K562 treated with DMSO at 1 percent for 12 hours (cell line): ENCODE data around the gene RBMS2. TPM values are rescaled to one million over a fixed set of nuclear protein-coding genes. Genes with fewer than 3 reads are reported as not detected.

Source experiments
- total RNA-seq: library from RNA; unstranded; fragments of 300-600 nt; gene quantifications from 2 replicates; pipeline ENCODE4 v1.2.3, GENCODE V29; 2022; ENCODE audit not compliant: insufficient read depth

The RBMS2 gene, protein sequence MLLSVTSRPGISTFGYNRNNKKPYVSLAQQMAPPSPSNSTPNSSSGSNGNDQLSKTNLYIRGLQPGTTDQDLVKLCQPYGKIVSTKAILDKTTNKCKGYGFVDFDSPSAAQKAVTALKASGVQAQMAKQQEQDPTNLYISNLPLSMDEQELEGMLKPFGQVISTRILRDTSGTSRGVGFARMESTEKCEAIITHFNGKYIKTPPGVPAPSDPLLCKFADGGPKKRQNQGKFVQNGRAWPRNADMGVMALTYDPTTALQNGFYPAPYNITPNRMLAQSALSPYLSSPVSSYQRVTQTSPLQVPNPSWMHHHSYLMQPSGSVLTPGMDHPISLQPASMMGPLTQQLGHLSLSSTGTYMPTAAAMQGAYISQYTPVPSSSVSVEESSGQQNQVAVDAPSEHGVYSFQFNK
- 0.35 and 1.0 TPM in 2 replicates for total RNA-seq

GRCh38 chr12:56521590-56522371, at the start of gene RBMS2:
Gene RBMS2, plus strand, starts transcription at chr12:56521820. Its CDS starts 204 bp downstream, at chr12:56522024.

DNA sequence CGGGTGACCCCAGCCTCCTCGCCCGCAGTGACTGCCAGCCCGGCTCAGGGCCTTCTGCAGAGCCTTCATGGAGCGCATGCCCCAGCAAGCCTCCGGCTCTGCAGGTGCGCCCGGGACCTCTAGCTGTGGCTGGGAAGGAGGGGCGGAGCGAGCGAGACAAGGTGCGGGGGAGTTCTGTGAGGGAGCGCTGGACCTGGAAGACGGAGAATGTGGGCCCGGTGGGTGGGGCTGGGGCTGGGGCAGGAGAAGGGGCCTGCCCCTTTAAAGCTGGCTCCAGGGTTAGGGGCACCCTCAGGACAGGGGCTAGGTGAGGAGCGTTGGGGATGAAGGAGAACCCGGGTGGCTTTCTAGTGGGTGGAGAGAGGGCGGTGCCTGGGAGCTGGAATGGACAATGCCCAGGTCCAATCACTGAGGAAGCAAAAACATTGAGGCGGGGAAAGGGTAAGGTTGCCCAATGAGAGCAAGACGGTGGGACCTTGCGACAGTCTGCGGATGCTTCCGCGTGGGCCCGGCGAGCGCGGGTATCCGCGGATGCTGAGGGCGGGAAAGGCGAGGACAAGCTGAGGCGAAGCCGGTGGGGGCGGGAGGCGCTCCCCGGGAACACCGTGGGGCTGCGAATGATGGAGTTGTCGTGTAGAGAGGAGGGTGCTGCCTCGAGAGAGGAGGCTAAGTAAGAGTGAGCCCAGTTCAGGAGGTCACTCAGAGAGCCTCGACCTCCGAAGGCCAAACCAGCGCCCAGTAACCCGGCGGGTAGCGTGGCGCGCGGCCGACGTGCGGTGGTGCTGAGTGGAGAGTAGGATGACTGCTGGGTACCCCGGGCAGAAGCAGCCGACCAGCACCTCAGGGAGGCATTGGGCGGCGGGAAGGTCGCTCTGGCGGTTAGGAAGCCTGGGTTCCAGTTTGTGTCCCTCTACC, 33.3 kb upstream of the RBMS2 start, which contains the start of gene GLS2:
Gene GLS2 (minus strand): TSS at position 121 of the 915 bp plus-strand sequence. CDS start 43 bp downstream, at position 78.

DNA sequence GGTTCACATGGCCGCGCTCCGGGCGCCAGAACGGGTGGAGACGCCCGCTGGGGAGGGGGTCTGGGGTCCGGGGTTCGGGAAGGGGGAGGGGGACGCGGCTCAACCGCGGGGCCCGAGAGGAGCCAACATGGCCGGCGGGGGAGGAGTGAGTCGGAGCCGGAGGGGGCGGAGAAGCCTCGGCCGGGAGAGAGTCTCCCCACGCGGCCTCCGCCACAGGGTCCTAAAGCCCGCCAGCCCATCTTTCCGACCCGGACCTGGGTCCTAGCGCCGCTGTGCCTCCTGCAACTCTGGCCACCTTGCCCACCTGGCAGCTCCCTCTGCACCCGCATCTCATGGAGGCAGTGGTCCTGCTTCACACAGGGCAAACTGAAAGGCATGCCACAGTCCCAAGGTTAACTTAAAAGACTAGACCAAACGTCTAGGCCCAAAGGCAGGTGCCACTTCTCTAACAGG, 108.6 kb downstream of the RBMS2 start, which contains the start of gene BAZ2A:
Gene BAZ2A (minus strand): TSS at position 147 of the 453 bp plus-strand sequence. CDS start 12,796 bp downstream, outside the sequence.

Other genes starting within 250 kb of the RBMS2 start
- 81.3 and 200 TPM in 2 replicates for gene CS, start 221.5 kb upstream of the RBMS2 start, total RNA-seq
- 79.7 and 93.3 TPM in 2 replicates for gene CNPY2, start 205.8 kb upstream of the RBMS2 start, total RNA-seq
- 12.5 and 26.6 TPM in 2 replicates for gene PAN2, start 187.8 kb upstream of the RBMS2 start, total RNA-seq
- gene IL23A, start 182.9 kb upstream of the RBMS2 start, total RNA-seq: 13.7 and 23.5 TPM in 2 replicates
- gene STAT2, start 161.7 kb upstream of the RBMS2 start, total RNA-seq: 25.6 and 60.4 TPM in 2 replicates
- gene APOF, start 159.0 kb upstream of the RBMS2 start, total RNA-seq: not detected in 2 replicates
- 20.4 and 51.5 TPM in 2 replicates for gene TIMELESS, start 72.4 kb upstream of the RBMS2 start, total RNA-seq
- not detected in 2 replicates for gene MIP, start 67.2 kb upstream of the RBMS2 start, total RNA-seq
- gene SPRYD4, start 53.2 kb upstream of the RBMS2 start, total RNA-seq: 0.66 and 1.9 TPM in 2 replicates
- gene GLS2, start 33.7 kb upstream of the RBMS2 start, total RNA-seq: not detected in 2 replicates
- gene BAZ2A, start 108.5 kb downstream of the RBMS2 start, total RNA-seq: 11.9 and 73.8 TPM in 2 replicates
- 752 and 889 TPM in 2 replicates for gene ATP5F1B, start 124.2 kb downstream of the RBMS2 start, total RNA-seq
- gene PTGES3, start 166.5 kb downstream of the RBMS2 start, total RNA-seq: 166 and 299 TPM in 2 replicates
- gene NACA, start 203.5 kb downstream of the RBMS2 start, total RNA-seq: 1,700 and 2,209 TPM in 2 replicates
- gene PRIM1, start 230.5 kb downstream of the RBMS2 start, total RNA-seq: 40.2 and 81.2 TPM in 2 replicates
- gene HSD17B6, start 241.5 kb downstream of the RBMS2 start, total RNA-seq: 0.75 TPM in 1 of 2 replicates, not detected in the other